ENCODE data around the gene CPNE9.

The CPNE9 gene

DNA sequence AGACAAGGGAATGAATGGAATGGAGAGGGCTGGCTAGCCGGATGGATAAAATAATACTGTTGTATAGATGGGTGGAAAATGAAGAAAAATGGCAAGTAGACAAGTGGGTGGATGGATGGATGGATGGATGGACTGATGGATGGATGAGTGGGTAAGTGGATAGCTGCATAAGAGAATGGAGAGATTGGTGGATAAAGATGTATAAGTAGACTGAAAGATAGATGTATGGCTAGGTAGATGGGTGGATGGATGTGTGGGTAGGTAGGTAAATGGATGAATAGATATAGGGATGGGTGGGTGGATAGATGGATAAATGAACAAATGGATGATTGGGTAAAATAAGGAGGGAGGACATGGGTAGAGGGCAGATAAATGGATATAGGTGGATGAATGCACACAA lies 13.9 kb downstream of the CPNE9 start:
- no peak for DNase-seq

- no peak for DNase-seq
Measured at GRCh38 chr3:9718118-9718517, 14.5 kb downstream of the CPNE9 start.

GRCh38 chr3:9721015-9721699 lies 17.5 kb downstream of the CPNE9 start:
- DNase-seq: no peak

- DNase-seq: no peak
Measured at GRCh38 chr3:9721700-9722060, 18.0 kb downstream of the CPNE9 start.

GRCh38 chr3:9725775-9726515 lies 22.3 kb downstream of the CPNE9 start:
- no peak for DNase-seq

DNA sequence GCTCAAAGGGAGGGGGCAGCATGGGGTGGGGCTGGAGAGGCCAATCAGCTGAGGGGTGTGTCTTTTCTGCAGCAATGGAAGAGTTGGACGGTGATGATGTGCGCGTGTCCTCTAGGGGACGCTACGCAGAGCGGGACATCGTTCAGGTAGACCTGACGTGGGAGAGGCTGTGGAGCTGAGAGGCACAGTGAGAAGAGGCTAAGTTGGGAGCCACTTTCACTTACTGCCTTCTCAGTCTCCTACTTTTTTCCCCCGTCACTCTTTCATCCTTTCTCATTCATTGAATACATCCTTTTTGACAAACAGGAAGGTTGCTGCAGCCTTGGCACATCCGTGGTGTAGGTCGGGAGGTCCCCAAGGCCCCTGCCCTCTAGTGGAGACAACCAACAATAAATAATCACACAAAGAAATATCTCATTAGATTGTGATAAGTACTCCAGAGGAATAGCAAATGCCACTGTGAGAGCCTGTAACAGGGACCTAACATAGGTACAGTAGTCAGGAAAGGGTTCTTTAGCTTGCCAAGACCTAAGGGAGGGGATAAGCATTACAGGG lies 23.5 kb downstream of the CPNE9 start:
- peak in 1 of 2 experiments; percentile 8 for DNase-seq

GRCh38 chr3:9727743-9728142 lies 24.1 kb downstream of the CPNE9 start:
- no peak for DNase-seq

- DNase-seq: no peak
Measured at GRCh38 chr3:9729419-9729818, 25.8 kb downstream of the CPNE9 start.

- peak in 1 of 2 experiments; percentile 83 for DNase-seq
Measured at GRCh38 chr3:9730657-9731205, 27.1 kb downstream of the CPNE9 start.

GRCh38 chr3:9731206-9732079 lies 27.8 kb downstream of the CPNE9 start, which contains the start of gene BRPF1:
BRPF1 (plus strand) TSS chr3:9731735; CDS start chr3:9734141, 2,406 bp downstream.
- DNase-seq: peak; percentile 94 to 98

- peak in 1 of 2 experiments; percentile 8 for DNase-seq
Measured at GRCh38 chr3:9732080-9732739, 28.6 kb downstream of the CPNE9 start.

DNA sequence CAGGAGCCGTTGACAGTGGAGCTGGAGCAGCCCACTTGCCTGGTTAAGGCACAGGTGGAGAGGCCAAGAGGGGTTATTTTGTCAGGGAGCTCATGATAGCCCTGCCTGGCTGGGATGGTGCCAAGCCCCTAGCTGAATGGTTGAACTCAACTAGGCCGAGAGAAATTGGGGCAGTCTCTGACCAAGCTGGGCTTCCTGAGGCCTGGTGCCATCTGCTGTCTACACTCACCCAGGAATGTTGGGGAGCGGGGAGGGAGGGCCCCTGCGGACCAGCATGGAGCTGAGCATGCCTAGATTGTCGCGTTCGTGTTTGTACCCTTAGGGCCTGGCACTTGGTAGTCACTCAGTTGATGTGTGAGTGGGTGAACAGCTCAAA lies 29.1 kb downstream of the CPNE9 start:
- no peak for DNase-seq

GRCh38 chr3:9736831-9737230 lies 33.2 kb downstream of the CPNE9 start:
- no peak for DNase-seq

- no peak for DNase-seq
Measured at GRCh38 chr3:9739181-9739580, 35.5 kb downstream of the CPNE9 start.

GRCh38 chr3:9742560-9742959 lies 38.9 kb downstream of the CPNE9 start:
- DNase-seq: no peak

- DNase-seq: no peak
Measured at GRCh38 chr3:9743548-9743947, 39.9 kb downstream of the CPNE9 start.

DNA sequence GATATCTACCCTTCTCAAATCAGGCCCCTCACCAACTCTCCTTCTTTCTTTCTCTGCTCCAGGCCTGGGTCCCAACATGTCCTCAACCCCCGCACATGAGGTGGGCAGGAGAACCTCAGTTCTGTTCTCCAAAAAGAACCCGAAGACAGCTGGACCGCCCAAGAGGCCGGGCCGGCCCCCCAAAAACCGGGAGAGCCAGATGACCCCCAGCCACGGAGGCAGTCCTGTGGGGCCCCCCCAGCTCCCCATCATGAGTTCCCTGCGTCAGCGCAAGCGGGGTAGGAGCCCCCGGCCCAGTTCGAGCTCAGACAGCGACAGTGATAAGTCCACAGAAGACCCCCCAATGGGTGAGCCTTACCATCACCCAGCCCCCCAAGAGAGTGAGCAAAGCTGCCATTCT lies 40.5 kb downstream of the CPNE9 start:
- DNase-seq: no peak

DNA sequence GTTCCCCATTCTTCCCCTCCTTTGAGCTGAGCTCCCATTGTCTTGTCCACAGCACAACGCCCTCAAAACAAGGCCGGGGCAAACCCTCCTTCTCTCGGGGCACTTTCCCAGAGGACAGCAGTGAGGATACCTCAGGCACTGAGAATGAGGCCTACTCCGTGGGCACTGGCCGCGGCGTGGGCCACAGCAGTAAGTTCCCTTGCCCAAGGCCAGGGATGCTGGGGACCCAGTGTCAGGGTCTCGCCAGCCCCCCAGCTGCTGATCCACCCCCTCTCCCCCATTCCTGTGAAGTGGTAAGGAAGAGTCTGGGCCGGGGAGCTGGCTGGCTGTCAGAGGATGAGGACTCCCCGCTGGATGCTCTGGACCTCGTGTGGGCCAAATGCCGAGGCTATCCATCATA lies 41.9 kb downstream of the CPNE9 start:
- DNase-seq: no peak

DNA sequence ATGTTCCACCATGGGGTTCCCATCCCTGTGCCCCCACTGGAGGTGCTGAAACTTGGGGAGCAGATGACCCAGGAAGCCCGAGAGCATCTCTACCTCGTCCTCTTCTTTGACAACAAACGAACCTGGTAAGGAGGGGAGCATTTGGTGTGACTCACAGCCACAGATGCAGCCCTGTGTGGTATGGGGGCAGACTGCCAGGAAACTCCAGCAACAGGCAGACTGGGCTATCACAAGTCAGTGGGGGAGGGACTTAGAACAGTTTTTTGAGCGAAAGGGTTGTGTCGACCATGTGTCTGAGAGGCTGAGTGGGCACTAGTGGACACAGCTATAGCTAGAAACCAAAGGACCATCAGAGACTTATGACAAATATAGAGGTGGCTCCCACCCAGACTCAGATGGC lies 42.7 kb downstream of the CPNE9 start:
- DNase-seq: no peak

DNA sequence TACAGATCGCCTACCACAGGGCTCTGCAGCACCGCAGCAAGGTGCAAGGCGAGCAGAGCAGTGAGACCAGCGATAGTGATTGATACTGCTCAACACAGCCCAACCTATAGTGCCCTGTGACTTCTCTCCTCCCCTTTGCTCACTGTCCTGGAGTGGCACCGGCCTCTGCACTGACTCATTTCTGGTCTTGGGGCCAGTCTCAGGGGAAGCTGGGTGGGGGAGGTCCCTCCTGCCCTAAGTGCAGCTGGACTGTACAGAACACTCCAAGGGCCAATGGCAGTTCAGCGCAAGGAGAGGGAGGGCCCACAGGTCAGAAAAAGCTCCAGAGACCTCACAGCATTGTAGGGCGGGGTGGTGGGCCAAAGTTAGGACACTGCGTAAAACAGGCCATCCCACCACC lies 43.6 kb downstream of the CPNE9 start:
- no peak for DNase-seq

- DNase-seq: no peak
Measured at GRCh38 chr3:9748031-9748430, 44.4 kb downstream of the CPNE9 start.

- DNase-seq: peak in 1 of 2 experiments; percentile 35
Measured at GRCh38 chr3:9749296-9749644, 45.6 kb downstream of the CPNE9 start.
